Glomerular visceral epithelial cell (primary cell): Measurements from ENCODE around the gene KAZN.

Source experiments
- DNase-seq: peaks from one replicate; pipeline ENCODE4 v3.0.0-alpha.2; 2016; ENCODE audit errors: extremely low spot score

The KAZN gene

GRCh38 chr1:15088281-15088971, 489.9 kb downstream of the KAZN start:
- no peak for DNase-seq

DNA sequence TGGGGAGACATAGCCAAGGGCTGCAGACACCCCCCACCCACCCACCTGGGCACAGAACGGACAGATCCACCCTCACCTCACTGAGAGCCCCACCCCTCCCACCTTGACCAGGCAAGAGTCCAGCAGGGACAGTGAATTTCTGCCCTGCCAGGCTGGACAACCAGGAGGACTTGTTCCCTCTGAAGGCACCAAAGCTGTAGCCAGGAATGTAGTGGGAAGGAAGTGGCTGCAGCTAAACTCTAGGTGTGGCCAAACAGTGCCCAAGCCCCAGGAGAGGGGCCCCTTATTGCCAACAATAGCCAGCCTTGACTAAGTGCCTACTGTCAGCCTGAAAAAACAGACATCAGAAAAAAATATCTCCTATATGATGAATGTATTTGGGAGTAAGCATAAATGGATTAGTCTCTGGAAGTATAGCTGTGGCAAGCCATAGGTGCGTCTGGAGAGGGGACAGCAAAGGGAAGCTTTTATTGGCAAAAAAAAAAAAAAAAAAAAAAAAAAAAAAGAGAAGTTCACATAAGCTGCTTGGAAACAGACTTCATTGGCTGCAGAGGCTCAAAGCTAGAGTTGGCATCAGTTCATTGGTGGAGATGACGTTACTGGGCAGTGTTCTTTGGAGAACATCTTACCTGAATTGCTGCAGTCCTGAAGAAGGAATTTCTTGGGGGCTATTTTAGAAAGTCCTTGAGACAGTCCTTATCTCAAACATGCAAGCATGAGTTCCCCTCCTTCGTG, 490.9 kb downstream of the KAZN start:
- no peak for DNase-seq

DNA sequence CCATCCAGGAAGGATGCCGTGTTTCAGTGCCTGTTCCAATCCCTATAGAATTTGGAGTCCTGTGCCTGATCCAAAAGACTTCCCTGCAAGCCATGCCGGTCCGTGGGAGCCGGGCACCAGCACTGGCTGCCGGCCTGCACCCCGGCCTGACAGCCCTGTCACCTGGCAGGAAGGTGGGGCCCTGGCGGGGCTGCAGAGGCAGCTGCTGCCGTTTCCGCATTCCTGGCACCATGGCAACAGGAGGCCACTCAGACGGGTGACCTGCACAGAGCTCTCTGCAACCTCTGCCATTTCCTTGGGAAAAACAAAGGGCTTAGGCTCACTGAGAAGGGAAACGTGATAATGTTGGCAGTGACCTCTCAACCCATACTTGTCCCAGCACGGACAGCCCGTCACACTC, 491.9 kb downstream of the KAZN start:
- peak; percentile 54 for DNase-seq

DNA sequence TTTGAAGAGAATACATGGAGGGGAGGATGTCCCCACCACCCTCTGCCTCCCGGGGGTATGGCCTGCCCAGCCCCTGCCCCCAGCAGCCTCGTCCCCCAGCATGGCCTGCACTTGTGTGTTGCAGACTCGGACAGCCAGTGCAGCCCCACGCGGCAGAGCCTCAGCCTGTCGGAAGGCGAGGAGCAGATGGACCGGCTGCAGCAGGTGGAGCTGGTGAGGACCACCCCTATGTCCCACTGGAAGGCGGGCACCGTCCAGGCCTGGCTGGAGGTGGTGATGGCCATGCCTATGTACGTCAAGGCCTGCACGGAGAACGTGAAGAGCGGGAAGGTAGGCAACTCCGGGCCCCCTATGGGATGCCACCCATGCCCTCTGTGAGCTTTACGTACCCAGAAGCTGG, 495.6 kb downstream of the KAZN start:
- DNase-seq = no peak

DNA sequence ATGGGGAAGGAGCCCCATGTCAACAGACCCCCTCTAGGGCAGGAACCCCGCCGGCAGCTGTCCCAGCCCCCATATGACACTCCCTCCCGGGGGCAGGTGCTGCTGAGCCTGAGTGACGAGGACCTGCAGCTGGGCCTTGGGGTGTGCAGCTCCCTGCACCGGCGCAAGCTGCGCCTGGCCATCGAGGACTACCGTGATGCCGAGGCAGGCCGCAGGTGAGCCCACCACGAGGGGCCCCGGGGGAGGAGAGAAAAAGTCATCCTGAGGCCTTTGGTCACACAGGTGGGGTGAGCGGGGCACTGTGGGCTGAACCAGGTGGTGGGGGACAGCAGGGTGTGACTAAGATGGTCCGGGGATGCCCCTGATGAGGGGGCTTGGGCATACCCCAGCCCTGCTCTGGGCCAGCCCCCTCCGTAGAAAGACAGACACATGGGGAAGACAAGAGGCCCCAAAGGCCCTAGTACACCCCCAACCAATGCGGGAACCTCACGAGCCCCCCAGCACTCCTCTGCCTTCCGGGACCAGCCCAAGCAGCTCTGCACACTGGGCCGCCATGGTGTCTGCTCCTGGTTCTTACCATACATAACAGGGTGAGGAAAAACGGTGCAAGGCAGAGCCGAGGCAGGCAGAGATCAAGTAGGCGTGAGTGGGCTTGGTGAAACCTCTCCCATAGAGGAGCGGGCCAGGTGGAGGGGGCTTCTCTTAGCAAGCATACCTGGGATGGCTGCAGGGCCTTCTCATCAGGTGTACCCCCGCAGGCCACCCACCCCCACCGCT, 496.4 kb downstream of the KAZN start:
- DNase-seq = no peak

- DNase-seq = no peak
Measured at GRCh38 chr1:15095496-15095875, 497.0 kb downstream of the KAZN start.

- DNase-seq = no peak
Measured at GRCh38 chr1:15096293-15096692, 497.8 kb downstream of the KAZN start.

- DNase-seq = no peak
Measured at GRCh38 chr1:15098176-15099125, 500.0 kb downstream of the KAZN start.

- no peak for DNase-seq
Measured at GRCh38 chr1:15099441-15100120, 501.1 kb downstream of the KAZN start.

DNA sequence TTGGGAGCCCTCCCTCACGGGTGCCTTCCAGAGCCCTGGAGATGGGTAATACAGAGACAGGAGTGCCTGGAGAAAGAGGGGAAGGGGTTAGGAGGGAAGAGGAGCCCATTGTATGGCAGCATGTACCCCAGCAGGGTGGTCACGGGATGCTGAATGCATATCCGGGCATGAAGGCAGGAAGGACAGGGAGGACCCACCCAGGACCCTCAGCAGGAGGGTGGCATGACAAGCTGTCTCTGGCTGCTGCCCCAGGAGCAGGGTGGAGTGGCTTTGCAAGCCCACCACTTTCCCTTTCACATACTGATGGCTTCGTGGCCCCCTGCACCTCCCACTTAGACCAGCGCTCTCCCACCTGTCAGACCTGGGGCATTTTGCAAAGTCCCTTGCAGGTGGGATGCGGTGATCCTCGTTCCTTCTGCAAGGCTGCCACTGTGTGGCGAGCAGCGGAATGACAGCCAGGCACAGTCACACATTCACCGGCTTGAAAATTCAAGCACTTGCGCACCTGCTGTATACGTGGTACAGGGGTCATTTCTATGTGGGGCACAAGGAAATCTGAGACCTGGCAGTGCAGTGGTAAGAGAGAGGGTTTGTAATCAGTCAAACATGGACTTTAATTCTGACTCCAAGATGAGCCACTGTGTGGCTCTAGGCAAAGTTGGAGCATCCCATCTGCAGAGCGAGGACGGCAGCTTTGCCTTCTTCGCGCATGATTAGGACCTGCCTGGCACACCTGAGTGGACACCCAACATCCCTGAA, 501.8 kb downstream of the KAZN start:
- peak; percentile 46 for DNase-seq

GRCh38 chr1:15100880-15101760, 502.6 kb downstream of the KAZN start:
- DNase-seq = no peak

DNA sequence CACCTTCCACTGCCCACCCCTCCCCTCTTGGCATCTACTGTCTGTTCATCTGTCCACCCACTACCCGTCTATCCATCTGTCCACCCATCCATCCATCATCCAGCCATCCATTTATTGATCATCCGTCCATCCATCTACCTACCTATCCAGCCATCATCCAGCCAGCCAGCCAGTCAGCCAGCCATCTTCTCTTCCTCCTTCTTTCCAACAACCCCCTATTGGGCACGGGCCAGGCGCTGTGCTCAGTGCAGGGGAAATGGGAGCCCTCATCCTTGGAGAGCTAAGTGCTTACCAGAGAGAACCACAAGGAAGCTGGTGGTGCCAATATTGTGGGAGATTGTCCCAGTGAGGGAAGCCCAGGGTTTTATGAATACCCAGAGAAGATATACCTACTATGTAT, 503.3 kb downstream of the KAZN start:
- no peak for DNase-seq

- no peak for DNase-seq
Measured at GRCh38 chr1:15102646-15103045, 504.2 kb downstream of the KAZN start.

DNA sequence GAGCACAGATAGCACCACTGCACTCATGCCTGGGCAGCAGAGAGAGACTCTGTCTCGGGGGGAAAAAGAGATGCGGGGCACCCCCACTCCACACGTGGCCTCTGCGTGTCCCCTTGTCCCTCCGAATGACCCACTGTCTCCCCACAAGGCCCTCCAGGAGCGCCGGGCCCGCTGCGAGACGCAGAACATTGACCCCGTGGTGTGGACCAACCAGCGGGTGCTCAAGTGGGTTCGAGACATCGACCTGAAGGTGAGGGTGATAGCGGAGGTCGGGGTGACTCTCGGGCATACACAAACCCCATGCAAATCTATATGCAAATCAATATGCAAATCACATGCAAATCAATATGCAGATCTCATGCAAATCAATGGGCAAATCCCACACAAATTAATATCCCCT, 504.7 kb downstream of the KAZN start:
- DNase-seq = no peak

GRCh38 chr1:15103906-15104305, 505.4 kb downstream of the KAZN start:
- DNase-seq = no peak

- DNase-seq = no peak
Measured at GRCh38 chr1:15104768-15105167, 506.3 kb downstream of the KAZN start.

DNA sequence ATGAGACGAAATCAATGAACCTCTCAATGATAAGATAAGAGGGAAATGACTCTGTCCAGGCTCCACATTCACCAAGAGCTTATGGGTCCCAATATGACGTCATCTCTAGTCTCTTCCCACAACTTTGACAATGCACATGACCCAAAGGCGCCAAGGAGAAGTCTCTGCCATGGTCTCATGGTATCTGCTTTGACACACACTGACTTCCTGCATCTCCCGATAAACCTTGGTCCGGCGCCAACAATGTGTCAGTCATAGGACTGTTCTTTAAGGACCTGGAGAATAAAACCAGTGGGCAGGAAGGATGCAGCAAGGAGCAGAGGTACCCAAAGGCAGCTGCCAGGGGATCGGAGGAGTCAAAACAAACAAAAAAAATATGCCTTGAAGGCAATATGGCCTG, 508.1 kb downstream of the KAZN start:
- DNase-seq = no peak

DNA sequence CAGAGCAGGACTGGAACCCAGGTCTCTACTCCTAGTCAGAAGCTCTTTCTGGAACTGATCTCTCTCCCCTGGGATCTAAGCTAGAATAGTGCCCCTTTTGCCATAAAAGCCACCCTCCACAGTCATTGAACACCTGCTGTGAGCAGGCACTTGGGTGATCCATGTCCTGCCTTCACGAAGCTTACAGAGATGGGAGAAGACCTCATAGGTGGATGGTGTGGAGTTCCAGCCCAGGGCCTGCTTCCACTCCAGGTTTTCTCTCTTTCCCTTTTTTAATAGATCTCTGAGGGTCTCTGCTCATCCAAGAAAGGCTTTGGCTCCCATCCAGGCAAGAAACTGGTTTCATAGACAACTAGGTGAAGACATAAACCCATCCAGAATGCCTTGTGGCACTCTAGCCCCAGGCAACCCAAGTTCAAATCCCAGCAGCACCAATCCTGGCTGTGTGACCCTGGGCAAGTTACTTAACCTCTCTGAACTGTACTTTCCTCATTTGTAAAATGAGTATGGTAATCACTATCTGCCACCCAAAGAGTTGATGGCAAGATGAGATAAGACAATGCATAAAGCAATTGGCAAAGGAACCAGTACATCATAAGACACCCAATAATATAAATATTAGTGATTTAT, 508.7 kb downstream of the KAZN start:
- DNase-seq = no peak

GRCh38 chr1:15107911-15108310, 509.4 kb downstream of the KAZN start:
- no peak for DNase-seq
